SJSA1 (cell line): Measurements from ENCODE around the gene OGA. TPM values are rescaled to one million over a fixed set of nuclear protein-coding genes. Genes with fewer than 3 reads are reported as not detected.

Experiments
- DNase-seq, 2 experiments: peaks; one replicate each; pipeline ENCODE4 v3.0.0-alpha.2; 2015 to 2020; ENCODE audit warnings: low spot score in 2 of 2, low read depth in 1 of 2
- H3K27ac ChIP-seq: fragments of 250-450 bp; sonication (Bioruptor Pico); 2 replicates; pipeline ENCODE4 v1.5.1; 2020; ENCODE audit warnings: mild to moderate bottlenecking, moderate library complexity
- H3K27me3 ChIP-seq: fragments of 250-450 bp; sonication (Bioruptor Pico); replicated peaks from 2 replicates; pipeline ENCODE4 v1.5.1; 2020; ENCODE audit warnings: mild to moderate bottlenecking, moderate library complexity
- H3K36me3 ChIP-seq: fragments of 250-450 bp; sonication (Bioruptor Pico); 2 replicates; pipeline ENCODE4 v1.5.1; 2020; ENCODE audit warnings: mild to moderate bottlenecking
- H3K4me1 ChIP-seq: fragments of 250-450 bp; sonication (Bioruptor Pico); replicated peaks from 2 replicates; pipeline ENCODE4 v1.6.1; 2021; ENCODE audit warnings: mild to moderate bottlenecking
- H3K4me3 ChIP-seq: fragments of 250-450 bp; sonication (Bioruptor Pico); 2 replicates; pipeline ENCODE4 v1.5.1; 2020; ENCODE audit warnings: mild to moderate bottlenecking
- H3K9me3 ChIP-seq: fragments of 250-450 bp; sonication (Bioruptor Pico); replicated peaks from 2 replicates; pipeline ENCODE4 v1.5.1; 2020; ENCODE audit warnings: mild to moderate bottlenecking
- total RNA-seq: library from RNA; depleted of rRNA; stranded (reverse); fragments of >200 nt; shearing (Covaris generic); gene quantifications from 2 replicates; pipeline ENCODE4 v1.2.3, GENCODE V29; 2014

OGA gene
- total RNA-seq, 1 experiment from 2014 or later = 65.6 TPM

DNA sequence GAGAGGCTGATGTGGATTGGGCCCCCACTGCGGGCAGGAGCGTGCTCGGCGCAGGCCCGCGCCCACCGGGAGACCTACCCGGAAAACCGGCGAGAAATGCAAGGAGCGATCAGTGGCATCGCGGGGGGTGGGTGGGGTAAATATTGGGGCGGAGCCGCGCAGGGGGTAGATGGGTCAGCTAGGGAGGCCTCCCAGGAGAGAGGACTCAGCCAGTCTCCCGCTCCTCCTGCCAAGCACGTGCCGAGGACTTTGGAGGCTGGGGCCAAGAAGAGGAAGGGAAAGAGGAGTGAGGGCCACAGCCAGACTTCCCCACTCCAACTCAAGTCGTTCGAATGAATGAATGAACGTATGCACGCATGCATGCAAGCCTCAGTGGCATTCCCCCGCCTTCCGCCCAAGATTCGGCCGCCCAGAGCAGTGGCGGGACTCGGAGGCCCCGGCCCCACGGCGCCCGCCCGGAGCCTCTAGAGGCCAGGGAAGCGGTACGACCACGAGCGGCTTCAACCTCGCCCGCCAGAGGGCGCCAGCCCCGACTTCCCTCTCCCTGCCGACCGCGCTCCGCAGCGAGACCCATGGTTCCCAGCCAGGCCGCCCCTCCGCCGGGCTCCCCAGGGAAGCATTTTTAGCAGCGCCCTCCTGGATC, 38.6 kb downstream of the OGA start:
- Histone ChIP-seq H3K4me3 (no peak overlapping the region), H3K27me3 (peaks cover 15% of the 10 kb centered on the region), H3K36me3 (peaks cover 27% of the 10 kb centered on the region), H3K9me3 (no peaks in the 10 kb centered on the region), H3K4me1 (peaks cover 14% of the 10 kb centered on the region), H3K27ac (no peak overlapping the region)
- peak; percentile 44 to 72 for DNase-seq

DNA sequence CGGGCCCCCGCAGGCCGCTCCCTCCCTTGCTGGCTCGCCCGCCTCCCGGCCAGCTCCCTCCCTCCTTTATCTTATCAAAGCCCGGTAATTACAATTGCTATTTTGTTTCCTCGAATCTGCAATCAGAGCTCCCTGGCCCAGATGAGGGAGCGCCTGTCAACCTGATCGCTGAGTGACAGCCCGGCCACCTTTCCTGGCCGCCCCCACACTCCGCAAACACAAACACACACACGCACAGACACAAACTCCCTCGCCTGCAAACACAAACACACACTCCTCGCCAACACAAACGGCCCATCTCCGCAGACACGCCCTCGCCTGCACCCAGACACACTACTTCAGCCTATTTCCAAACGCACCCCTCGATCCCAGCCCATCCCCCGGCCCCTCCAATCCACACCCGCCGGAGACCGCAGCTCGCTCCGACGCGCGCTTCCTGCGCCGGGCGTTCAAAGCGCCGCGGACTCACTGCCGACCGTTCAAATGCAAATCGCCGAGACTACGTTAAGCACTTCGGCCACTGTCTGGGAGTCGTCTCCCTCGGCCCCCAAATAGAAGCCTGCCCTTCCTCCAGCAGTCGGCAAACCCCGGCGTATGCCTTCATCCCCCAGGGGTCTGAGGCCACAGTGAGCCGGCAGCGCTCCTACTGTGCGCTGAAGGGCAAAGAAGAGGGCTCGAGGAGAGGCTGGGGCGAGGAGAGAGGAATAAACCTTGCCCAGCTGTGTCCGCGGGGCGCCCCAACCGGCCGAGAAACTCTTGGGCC, 39.3 kb downstream of the OGA start:
- Histone ChIP-seq H3K9me3 (no peaks in the 10 kb centered on the region), H3K27me3 (peaks cover 22% of the 10 kb centered on the region), H3K27ac (no peak overlapping the region), H3K4me1 (peaks cover 14% of the 10 kb centered on the region), H3K4me3 (no peak overlapping the region), H3K36me3 (peaks cover 20% of the 10 kb centered on the region)
- no peak for DNase-seq

DNA sequence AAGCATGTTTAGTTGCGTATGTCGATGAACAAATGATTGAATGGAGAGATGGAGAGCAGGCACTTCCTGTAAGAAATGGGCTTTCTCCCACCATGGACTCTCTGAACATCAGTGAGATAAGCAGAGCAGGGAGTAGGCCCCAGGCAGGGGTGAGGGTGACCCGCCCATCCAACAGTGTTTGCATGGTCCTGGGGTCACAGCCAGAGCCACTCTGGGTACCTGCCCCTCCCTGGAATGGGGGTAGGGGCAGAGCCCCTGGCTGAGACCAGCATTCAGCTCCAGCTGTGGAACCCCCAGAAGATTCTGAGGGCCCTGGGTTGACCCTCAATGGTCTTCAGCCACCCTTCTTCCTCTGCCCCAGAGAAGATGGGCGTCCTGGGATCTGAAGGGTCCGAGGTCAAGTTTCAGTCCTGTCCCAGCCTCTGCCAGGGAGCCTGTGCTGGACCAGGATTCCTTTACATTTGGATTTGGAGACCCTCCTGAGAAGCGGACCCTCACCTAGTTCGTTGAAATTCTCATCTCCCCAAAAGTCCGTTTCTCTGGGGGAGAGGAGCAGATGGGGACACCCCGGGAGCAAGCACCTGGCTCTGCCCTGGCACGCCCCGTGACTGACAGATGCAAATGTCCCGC, 40.0 kb downstream of the OGA start:
- H3K4me1 ChIP-seq = peaks cover 14% of the 10 kb centered on the region
- no peaks in the 10 kb centered on the region for H3K9me3 ChIP-seq
- DNase-seq = no peak
- peaks cover 14% of the 10 kb centered on the region; the same call in 1 of the 2 replicates for H3K36me3 ChIP-seq
- no peak overlapping the region for H3K27ac ChIP-seq
- peaks cover 29% of the 10 kb centered on the region for H3K27me3 ChIP-seq
- H3K4me3 ChIP-seq = no peak overlapping the region

DNA sequence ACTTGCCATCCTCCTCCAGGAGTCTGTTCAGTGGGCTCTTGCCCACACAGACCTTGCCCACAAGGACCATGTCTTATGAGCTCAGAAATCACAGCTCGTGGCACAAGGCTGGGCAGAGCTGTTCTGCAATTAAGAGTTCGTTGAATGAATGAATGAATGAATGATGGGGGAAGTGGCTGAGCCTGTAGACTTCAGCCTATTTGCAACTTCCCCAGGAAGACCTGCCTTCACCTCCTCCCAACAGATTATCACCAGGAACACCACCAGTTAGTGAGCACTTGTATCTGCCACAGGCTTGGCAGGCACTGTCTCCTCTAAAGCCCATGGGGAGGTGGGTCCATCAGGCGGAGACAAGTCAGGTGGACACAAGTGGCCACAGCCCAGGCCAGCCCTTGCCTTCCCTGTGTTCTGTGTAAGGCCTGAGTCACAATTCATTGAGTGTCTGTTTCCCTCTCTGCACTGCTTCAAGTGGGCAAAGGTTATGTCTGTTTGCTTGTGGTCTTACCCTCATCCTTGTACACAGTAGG, 40.6 kb downstream of the OGA start:
- Histone ChIP-seq H3K36me3 (peaks cover 14% of the 10 kb centered on the region; the same call in 1 of the 2 replicates), H3K4me3 (no peak overlapping the region), H3K4me1 (peaks cover 12% of the 10 kb centered on the region), H3K27ac (no peak overlapping the region), H3K27me3 (peaks cover 34% of the 10 kb centered on the region), H3K9me3 (no peaks in the 10 kb centered on the region)
- DNase-seq = no peak

DNA sequence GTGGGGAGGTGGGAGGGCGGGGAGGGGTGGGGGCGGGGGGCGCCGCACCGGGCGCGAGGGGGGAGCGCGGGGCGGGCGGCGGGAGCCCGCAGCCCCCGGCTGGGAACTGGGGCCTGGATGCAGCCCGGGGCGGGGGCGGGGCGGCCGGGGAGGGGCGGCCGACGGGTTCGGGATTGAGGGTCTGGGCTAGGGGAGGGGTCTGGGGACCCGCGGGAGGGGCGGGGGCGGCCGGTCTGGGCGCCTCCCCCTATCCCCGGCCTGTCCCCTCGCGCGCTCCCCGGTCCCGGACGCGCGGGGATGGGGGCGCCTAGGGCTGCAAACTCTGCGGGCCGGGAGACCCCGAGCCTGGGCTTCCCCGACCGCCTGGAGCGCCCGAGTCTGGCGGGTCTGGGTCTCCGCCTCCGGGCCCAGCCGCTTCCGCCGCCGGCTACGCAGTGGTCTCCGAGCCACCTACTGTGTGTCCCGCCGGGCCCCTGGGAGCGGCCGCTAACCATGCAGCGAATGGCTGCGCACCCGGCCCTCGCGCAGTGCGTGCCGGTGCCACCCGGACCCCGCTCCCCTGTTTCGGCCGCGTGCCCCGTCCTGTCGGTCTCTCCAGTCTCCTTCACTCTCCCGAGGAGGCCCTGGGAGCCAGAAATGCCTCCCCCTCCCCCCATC, 42.0 kb downstream of the OGA start:
- no peaks in the 10 kb centered on the region for H3K9me3 ChIP-seq
- no peak overlapping the region for H3K27ac ChIP-seq
- H3K36me3 ChIP-seq = 0 out of 2 replicates have a peak, but pooled peaks cover 11% of the 10 kb centered on the region
- peaks cover 6% of the 10 kb centered on the region for H3K4me1 ChIP-seq
- DNase-seq = no peak
- no peak overlapping the region for H3K4me3 ChIP-seq
- peaks cover 45% of the 10 kb centered on the region for H3K27me3 ChIP-seq

DNA sequence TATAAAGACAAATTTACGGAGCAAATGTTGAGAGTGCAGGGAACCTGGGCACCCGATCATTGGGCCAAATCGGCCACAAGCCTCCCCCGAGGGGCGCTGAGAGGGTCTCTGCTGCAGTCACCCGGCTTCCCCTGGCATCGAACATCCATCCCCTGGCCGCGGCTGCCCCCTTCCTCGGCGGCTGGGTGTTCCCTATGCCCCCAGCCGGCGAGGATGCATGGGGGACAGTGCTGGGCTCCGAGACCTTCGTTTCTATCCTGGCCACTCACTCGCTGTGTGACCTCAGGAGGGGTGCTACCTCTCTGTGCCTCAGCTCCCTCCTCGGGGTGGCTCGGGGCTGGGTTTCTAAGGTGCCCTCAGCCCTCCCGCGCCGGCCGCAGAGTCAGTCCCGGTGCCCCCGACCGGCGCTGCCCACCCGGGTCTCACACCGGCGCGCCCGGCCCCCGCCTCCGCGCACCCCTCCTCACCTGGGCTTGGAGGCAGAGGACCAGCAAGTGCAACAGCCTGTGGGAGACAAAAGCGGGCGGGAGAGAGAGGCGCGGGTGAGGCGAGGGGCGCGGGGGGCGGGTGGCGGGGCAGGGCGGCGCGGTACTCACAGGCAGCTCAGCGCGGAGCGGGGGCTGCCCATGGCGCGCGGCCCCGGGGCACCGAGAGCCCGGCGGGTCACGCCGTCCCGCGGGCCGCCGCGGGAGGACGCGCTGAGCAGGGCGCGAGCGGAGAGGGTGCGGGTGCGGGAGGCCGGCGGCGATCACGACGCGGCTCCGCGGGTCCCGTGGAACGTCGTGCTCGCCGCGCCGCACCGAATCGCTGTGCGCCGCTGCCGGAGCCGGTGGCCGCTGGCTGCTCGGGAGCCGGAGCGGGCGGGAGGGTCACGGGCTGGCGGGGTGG, 42.7 kb downstream of the OGA start, which contains the start of gene FGF8:
Gene FGF8, minus strand, starts transcription at position 842 of the 888 bp plus-strand sequence. Its CDS starts 214 bp downstream, at position 628.
- peaks cover 45% of the 10 kb centered on the region for H3K27me3 ChIP-seq
- DNase-seq = no peak
- H3K9me3 ChIP-seq = no peaks in the 10 kb centered on the region
- H3K4me3 ChIP-seq = no peak within 1 kb of the TSS
- H3K36me3 ChIP-seq = 0 out of 2 replicates have a peak, but pooled peaks cover 5% of the 10 kb centered on the region
- peaks cover 6% of the 10 kb centered on the region for H3K4me1 ChIP-seq
- no peak within 1 kb of the TSS for H3K27ac ChIP-seq

DNA sequence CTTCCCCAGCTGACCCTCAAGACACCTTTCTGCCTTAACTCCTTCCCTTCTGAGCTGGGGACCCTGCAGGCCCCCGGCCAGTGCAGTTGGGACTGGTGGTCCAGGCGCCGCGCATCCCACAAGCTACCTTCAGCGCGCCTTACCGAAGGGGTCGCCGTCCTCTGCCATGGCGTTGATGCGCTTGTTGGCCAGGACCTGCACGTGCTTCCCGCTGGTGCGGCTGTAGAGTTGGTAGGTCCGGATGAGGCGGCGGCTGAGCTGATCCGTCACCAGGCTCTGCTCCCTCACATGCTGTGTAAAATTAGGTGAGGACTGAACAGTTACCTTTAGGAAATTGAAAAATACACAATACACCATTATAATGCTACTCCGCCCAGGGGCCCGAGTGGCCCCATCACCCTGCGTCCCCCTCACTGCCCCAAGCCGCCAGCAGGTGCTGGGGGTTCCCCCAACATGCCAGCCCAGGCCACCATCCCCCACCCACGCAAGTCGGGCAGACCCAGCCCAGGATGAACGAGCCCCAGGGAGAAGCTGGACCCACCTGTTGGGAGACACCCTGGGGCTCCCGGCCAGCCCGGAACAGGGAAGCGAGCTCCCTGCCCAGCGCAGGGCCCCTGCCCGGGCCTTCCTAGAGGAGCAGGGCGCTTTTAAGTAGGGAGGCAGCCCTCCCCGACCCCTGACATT, 43.5 kb downstream of the OGA start:
- Histone ChIP-seq H3K4me3 (no peak overlapping the region), H3K27ac (no peak overlapping the region), H3K9me3 (no peaks in the 10 kb centered on the region), H3K4me1 (peaks cover 1% of the 10 kb centered on the region), H3K36me3 (no peaks in the 10 kb centered on the region), H3K27me3 (peaks cover 45% of the 10 kb centered on the region)
- no peak for DNase-seq

DNA sequence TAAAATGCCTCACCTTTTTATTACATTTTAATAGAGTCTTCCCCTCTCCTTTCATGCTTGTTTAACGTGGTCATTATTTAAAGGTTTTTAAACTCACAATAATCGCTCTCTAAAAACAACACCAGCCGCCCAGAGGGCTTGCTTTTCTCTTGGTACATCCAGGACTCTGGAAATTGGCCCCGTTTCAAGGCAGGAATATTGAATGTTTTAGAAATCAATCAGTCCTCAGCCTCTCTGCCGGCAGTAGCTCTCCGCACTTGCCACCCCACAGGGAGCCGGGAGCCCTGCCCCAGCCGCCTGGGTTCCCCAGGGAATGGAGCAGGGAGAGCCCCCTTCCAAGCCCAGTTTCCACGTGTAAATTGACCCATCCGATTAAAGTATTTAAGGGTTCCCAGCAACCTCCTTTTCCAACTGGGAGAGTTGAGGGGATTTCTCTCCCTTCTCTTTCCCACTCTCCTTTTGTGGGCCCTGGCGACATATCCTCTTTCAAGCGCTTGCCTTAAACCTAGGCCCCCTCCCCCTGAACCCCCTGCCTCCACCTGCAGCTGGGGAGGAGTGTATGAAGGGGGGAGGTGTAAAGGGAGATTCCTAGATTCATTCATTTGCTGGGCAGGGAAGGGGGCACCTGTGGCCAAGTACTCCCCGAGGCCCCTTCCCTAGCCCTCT, 44.2 kb downstream of the OGA start:
- Histone ChIP-seq H3K36me3 (no peaks in the 10 kb centered on the region), H3K27me3 (peaks cover 45% of the 10 kb centered on the region), H3K9me3 (no peaks in the 10 kb centered on the region), H3K4me1 (no peaks in the 10 kb centered on the region), H3K4me3 (no peak overlapping the region), H3K27ac (no peak overlapping the region)
- no peak for DNase-seq

DNA sequence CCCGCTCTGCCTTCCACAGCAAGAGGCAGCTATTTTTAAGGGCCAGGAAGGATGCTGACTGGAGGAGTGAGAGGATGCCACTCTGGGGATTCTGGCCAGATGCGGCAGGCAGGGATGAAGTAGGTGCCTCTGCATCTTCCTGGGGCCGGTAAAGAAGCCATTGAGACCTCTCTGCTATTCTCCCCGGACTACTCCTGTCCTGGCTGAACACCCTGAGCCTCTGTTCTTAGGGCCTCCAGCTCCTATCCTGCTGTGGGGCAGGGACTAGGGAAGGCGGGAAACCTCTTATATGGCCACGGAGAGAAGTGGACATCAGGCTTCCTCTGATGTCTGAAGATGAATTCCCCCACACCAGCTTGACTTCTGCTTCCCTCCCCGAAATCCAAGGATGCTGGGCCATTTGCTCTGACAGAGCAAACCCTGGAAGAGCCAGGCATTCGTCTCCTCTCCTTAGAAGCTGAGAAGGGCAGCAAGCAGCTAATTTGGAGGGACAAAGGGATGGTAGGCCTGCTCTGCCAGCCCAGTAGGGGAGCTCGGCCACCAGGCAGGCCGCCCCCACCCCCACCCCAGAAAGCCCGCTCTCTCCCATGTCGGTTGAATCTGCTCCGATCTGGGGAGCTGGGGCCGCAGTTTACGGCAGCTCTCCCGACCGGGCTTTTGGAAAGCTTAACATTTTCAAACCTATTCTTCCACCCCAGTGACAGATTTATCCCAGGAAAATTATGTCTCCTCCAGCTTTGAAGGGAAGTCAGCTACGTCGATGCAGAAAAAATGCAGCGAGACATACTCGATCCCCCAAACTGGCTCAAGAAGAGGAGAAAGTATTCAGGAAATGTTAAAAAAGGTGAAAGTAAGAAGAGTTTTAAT, 45.1 kb downstream of the OGA start:
- no peak overlapping the region for H3K27ac ChIP-seq
- H3K36me3 ChIP-seq = no peaks in the 10 kb centered on the region
- no peak overlapping the region for H3K4me3 ChIP-seq
- no peaks in the 10 kb centered on the region for H3K4me1 ChIP-seq
- no peaks in the 10 kb centered on the region for H3K9me3 ChIP-seq
- DNase-seq = no peak
- peaks cover 45% of the 10 kb centered on the region for H3K27me3 ChIP-seq

DNA sequence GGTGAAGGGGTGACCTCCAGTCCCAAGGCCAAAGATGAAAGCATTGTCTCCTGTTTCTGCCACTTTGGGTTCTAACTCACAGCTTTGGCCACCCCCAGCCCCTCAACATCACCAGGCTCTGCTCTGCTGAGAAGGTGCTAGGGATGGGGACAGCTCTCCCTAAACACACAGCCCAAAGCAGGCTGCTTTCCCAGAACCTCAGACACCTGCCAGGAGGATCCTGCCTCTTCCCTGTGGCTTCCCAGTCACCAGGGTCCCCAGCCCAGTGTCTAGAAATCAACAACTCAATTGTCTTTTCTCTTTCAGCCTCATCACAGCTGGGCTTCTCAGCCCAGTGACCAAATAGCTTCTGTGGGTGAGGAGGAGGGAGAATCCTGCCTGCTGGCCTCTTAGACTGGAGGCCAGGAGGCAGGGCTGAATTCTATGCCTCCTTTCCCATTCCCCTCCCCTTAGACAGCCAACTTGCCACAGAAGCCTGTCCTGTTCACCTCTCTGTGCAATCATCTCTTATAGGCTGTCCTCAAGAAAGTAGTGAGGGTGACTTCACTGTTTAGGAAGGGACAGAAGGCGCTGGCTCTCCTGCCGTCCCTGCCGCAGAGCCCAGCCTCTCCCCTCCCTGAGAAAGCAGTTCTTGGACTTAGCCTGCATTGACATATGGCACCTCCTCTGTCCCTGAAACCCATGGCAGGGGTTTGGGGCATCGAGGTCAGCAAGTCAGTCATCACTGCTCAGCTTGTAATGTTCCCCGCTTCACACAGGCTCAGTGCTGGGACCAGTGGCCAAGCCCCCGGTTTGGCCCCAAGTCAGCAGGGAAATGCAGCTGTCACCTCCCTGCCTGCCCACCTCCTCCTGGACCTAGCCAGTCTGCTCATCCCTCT, 46.0 kb downstream of the OGA start:
- DNase-seq = no peak
- Histone ChIP-seq H3K9me3 (no peaks in the 10 kb centered on the region), H3K27ac (no peak overlapping the region), H3K27me3 (peaks cover 45% of the 10 kb centered on the region), H3K36me3 (no peaks in the 10 kb centered on the region), H3K4me1 (no peaks in the 10 kb centered on the region), H3K4me3 (no peak overlapping the region)

DNA sequence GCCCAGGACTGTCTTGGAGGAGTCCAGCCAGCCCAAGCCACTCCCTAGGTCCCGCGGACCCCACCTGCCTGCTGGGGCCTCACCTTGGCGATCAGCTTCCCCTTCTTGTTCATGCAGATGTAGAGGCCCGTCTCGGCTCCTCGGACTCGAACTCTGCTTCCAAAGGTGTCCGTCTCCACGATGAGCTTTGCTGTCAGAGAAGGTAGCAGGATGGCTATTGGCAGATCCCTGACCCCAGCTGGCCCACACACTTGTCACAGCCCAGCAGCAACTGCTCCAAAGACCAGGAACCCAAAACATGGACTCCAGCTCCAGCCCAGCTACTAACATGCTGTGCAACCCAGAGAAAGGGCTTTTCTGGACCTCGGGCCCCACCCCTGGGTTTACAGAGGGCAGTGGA, 46.9 kb downstream of the OGA start:
- H3K27me3 ChIP-seq = peaks cover 44% of the 10 kb centered on the region
- H3K36me3 ChIP-seq = no peaks in the 10 kb centered on the region
- no peak overlapping the region for H3K27ac ChIP-seq
- no peaks in the 10 kb centered on the region for H3K4me1 ChIP-seq
- no peak for DNase-seq
- no peak overlapping the region for H3K4me3 ChIP-seq
- no peaks in the 10 kb centered on the region for H3K9me3 ChIP-seq
